GM12878 (cell line): Measurements from ENCODE around the gene DMRTC2. TPM values are rescaled to one million over a fixed set of nuclear protein-coding genes. Genes with fewer than 3 reads are reported as not detected.

Source experiments
- ATAC-seq: fragments of 200-7000 bp; cut with Tn5 transposase; 3 replicates; pipeline ENCODE4 v1.9.1; 2020; ENCODE audit warnings: mild to moderate bottlenecking, moderate library complexity
- BruUV-seq: library from RNA; stranded (reverse); fragments of 400-500 nt; replicated peaks from 2 replicates; lab custom pipeline; 2021; lab: Mats Ljungman, UMichigan
- CTCF ChIA-PET: fragments of 300-600 bp; sonication (Branson Sonifier 250); formaldehyde crosslinking; extraction: SDS; loops from one replicate; lab custom pipeline; 2021; ENCODE audit warnings: inconsistent platforms; lab: Yijun Ruan, JAX
- POLR2A ChIA-PET: fragments of 350-600 bp; formaldehyde crosslinking; extraction: SDS; loops from one replicate; lab custom pipeline; 2021; ENCODE audit warnings: inconsistent platforms; lab: Charles Lee
- RAD21 ChIA-PET: fragments of 300-600 bp; sonication (Branson Sonifier 250); formaldehyde crosslinking; loops from one replicate; lab custom pipeline; 2023; ENCODE audit warnings: antibody characterized with exemption; ENCODE audit not compliant: unreplicated experiment; lab: Charles Lee
- SMC1A ChIA-PET: fragments of 300-600 bp; sonication (Branson Sonifier 250); formaldehyde crosslinking; loops from one replicate; lab custom pipeline; 2023; ENCODE audit not compliant: unreplicated experiment, uncharacterized antibody; lab: Charles Lee
- DNase-seq: peaks from one replicate; pipeline ENCODE4 v3.0.0-alpha.2; 2011; ENCODE audit warnings: low read depth, low spot score
- FAIRE-seq: peaks from 3 replicates; lab custom pipeline; 2011; peaks lifted over from hg19 to GRCh38; lab: Jason Lieb, UNC
- H2AFZ ChIP-seq: 2 replicates; pipeline ENCODE4 v1.6.0; 2011; ENCODE audit warnings: low read depth, low read length, control low read depth; ENCODE audit not compliant: control insufficient read depth
- H3K27ac ChIP-seq: 2 replicates; pipeline ENCODE4 v1.5.1; 2011; ENCODE audit warnings: control low read depth; ENCODE audit not compliant: control insufficient read depth, insufficient read depth
- H3K27me3 ChIP-seq, 2 experiments: replicated peaks in 1 of 2; 2 replicates each; pipeline versions ENCODE4 v1.6.0 to v1.6.1; 2011; ENCODE audit warnings: low read length in 1 of 2; ENCODE audit not compliant: control insufficient read depth in 2 of 2, insufficient read depth in 2 of 2
- H3K36me3 ChIP-seq, 2 experiments: 2 replicates each; pipeline ENCODE4 v1.5.1; 2011; ENCODE audit warnings: low read length in 1 of 2; ENCODE audit not compliant: control insufficient read depth in 2 of 2, insufficient read depth in 2 of 2
- H3K4me1 ChIP-seq: 2 replicates; pipeline ENCODE4 v1.6.1; 2011; ENCODE audit warnings: mild to moderate bottlenecking, low read length, moderate library complexity, mixed read lengths; ENCODE audit not compliant: control insufficient read depth, insufficient read depth
- H3K4me2 ChIP-seq: 2 replicates; pipeline ENCODE4 v1.6.0; 2011; ENCODE audit warnings: control low read depth; ENCODE audit not compliant: control insufficient read depth, insufficient read depth
- H3K4me3 ChIP-seq: fragments of 200-600 bp; sonication (generic); 2 replicates; pipeline ENCODE4 v1.5.1; 2016
- H3K79me2 ChIP-seq: 2 replicates; pipeline ENCODE4 v1.6.0; 2011; ENCODE audit warnings: low read length; ENCODE audit not compliant: control insufficient read depth, insufficient read depth
- H3K9ac ChIP-seq: 2 replicates; pipeline ENCODE4 v1.8.0; 2011; ENCODE audit warnings: low read length, control low read depth, mixed read lengths; ENCODE audit not compliant: control insufficient read depth, insufficient read depth
- H3K9me3 ChIP-seq: replicated peaks from 3 replicates; pipeline ENCODE4 v1.5.1; 2011; ENCODE audit warnings: mild to moderate bottlenecking, low read length; ENCODE audit not compliant: control insufficient read depth, insufficient read depth
- H4K20me1 ChIP-seq: 2 replicates; pipeline ENCODE4 v1.6.0; 2011; ENCODE audit not compliant: control insufficient read depth, insufficient read depth
- EGR1 ChIP-seq, 2 experiments: IDR thresholded peaks; 1 replicate in 1 of 2; 2 replicates in 1 of 2; pipeline ENCODE4 v1.6.1; 2011 to 2012; ENCODE audit warnings: low read depth in 2 of 2, low read length in 2 of 2, borderline replicate concordance in 1 of 2, mild to moderate bottlenecking in 1 of 2, moderate library complexity in 1 of 2
- EP300 ChIP-seq, 2 experiments: fragments of 150-350 bp in 1 of 2; IDR thresholded peaks; 2 replicates each; pipeline ENCODE4 v1.6.1; 2011 to 2012; ENCODE audit warnings: low read depth in 2 of 2, low read length in 2 of 2, borderline replicate concordance in 1 of 2, improper control_type of control experiment in 1 of 2, inconsistent platforms in 1 of 2; ENCODE audit not compliant: control insufficient read depth in 1 of 2
- ETV6 ChIP-seq, 2 experiments: fragments of 450-650 bp in 1 of 2; IDR thresholded peaks in 1 of 2; conservative IDR thresholded peaks in 1 of 2; 2 replicates each; pipeline ENCODE4 v1.6.1; 2014; ENCODE audit warnings: antibody characterized with exemption in 1 of 2, borderline replicate concordance in 1 of 2, low read depth in 1 of 2, mild to moderate bottlenecking in 1 of 2, moderate library complexity in 1 of 2
- JUNB ChIP-seq: IDR thresholded peaks from 2 replicates; pipeline ENCODE4 v1.6.1; 2016; ENCODE audit warnings: antibody characterized with exemption, mild to moderate bottlenecking
- SRF ChIP-seq, 2 experiments: IDR thresholded peaks; 2 replicates each; pipeline ENCODE4 v1.6.1; 2011; ENCODE audit warnings: low read depth in 2 of 2, low read length in 2 of 2, mild to moderate bottlenecking in 1 of 2, moderate library complexity in 1 of 2
- YY1 ChIP-seq: IDR thresholded peaks from 2 replicates; pipeline ENCODE4 v1.6.1; 2011; ENCODE audit warnings: low read depth, mild to moderate bottlenecking, low read length
- WGBS: methylation state at CpG from one replicate; pipeline ENCODE4 v1.1.6; 2016; ENCODE audit warnings: low lambda C conversion rate; ENCODE audit not compliant: insufficient replicate concordance, insufficient coverage; ENCODE audit errors: missing lambda C conversion rate; 5-methylcytosine and 5-hydroxymethylcytosine counted together
- in situ Hi-C: fragments of 300-500 bp; cut with MboI; formaldehyde crosslinking; loops from 9 replicates; pipeline ENCODE4 v1.14.3; 2018; ENCODE audit warnings: mixed read lengths
- intact Hi-C: fragments of 100-400 bp; cut with micrococcal nuclease; formaldehyde crosslinking; loops from one replicate; pipeline ENCODE4 v1.14.2; 2022; ENCODE audit not compliant: unreplicated experiment
- polyA plus RNA-seq, 11 experiments: library from polyadenylated mRNA; depleted of rRNA in 4 of 11; unstranded in 6 of 11; stranded (reverse) in 5 of 11; fragments of >200 nt; fragmentation: Nextera tagmentation in 4 of 11; fragmentation: Illumina TruSeq in 1 of 11; extraction: Ambion mirVana in 4 of 11; extraction: Trizol in 1 of 11; gene quantifications; 1 replicate in 1 of 11; 2 replicates in 10 of 11; pipeline versions ENCODE4 v1.2.1 to v1.2.3, GENCODE V29; 2011 to 2016; ENCODE audit warnings: inconsistent platforms in 2 of 11, missing spikeins in 2 of 11, low read depth in 1 of 11
- total RNA-seq, 4 experiments: library from RNA; depleted of rRNA in 3 of 4; stranded (reverse); fragments of >200 nt in 3 of 4; fragmentation: Illumina TruSeq in 1 of 4; extraction: Trizol in 1 of 4; gene quantifications; 2 replicates each; pipeline versions ENCODE4 v1.2.1 to v1.2.3, GENCODE V29; 2013 to 2021
- TF ChIP-seq, protein P1 (sequence below): fragments of 450-650 bp; formaldehyde crosslinking; IDR thresholded peaks from 2 replicates; pipeline ENCODE4 v1.4.0; 2020; ENCODE audit warnings: mild to moderate bottlenecking, moderate library complexity
- TF ChIP-seq, protein P2 (sequence below): fragments of 450-650 bp; IDR thresholded peaks from 2 replicates; pipeline ENCODE4 v1.6.1; 2017; ENCODE audit warnings: low read depth, mild to moderate bottlenecking, moderate library complexity
- TF ChIP-seq, protein P3 (sequence below): IDR thresholded peaks from 2 replicates; pipeline ENCODE4 v1.6.1; 2012; ENCODE audit warnings: mild to moderate bottlenecking, low read depth, low read length

The DMRTC2 gene
- total and polyA plus RNA-seq, 10 of the 15 experiments (the other 5 are each of a cell fraction or from before 2014, with no cell fraction given): not detected

DNA sequence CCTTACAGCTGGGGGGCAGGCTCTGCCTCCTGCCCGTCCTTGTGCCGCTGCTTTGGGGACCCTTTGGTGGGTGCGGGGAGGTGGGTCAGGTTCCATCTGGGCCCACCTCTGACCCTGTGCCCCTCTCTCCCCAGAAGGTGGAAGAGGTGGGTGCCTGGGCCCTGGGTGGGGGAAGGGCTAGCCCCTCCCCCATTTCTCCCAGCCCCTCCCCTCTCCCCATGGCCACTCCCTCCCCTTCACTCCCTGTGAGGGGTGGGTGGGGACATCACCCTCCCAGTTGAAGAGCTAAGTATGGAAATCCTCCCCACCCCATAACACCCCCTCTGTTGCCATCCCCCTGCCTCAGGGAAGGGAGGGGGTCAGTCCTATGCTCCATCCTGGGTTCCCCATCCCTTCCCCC is 52.3 kb downstream of the DMRTC2 start:
- ChIA-PET POLR2A (no interaction called here), RAD21 (no interaction called here), SMC1A (no interaction called here), CTCF (interaction anchor here (0.5 kb wide), 1 partner anchor 37 kb away, joined by 4 read pairs; no protein-coding TSS in a partner anchor)
- no peaks in the 10 kb centered on the region for H3K9me3 ChIP-seq
- no peak overlapping the region for H2AFZ ChIP-seq
- H3K27me3 ChIP-seq: no peaks in the 10 kb centered on the region
- BruUV-seq: no TSS peak
- H3K36me3 ChIP-seq: peaks cover 9 to 28% of the 10 kb centered on the region in 2 experiments; a peak in 3 of 4 replicates
- no peak for DNase-seq
- no peak overlapping the region for H3K4me2 ChIP-seq
- intact Hi-C loops: no loop called here
- H3K79me2 ChIP-seq: no peaks in the 10 kb centered on the region
- TF ChIP-seq, protein P1, sequence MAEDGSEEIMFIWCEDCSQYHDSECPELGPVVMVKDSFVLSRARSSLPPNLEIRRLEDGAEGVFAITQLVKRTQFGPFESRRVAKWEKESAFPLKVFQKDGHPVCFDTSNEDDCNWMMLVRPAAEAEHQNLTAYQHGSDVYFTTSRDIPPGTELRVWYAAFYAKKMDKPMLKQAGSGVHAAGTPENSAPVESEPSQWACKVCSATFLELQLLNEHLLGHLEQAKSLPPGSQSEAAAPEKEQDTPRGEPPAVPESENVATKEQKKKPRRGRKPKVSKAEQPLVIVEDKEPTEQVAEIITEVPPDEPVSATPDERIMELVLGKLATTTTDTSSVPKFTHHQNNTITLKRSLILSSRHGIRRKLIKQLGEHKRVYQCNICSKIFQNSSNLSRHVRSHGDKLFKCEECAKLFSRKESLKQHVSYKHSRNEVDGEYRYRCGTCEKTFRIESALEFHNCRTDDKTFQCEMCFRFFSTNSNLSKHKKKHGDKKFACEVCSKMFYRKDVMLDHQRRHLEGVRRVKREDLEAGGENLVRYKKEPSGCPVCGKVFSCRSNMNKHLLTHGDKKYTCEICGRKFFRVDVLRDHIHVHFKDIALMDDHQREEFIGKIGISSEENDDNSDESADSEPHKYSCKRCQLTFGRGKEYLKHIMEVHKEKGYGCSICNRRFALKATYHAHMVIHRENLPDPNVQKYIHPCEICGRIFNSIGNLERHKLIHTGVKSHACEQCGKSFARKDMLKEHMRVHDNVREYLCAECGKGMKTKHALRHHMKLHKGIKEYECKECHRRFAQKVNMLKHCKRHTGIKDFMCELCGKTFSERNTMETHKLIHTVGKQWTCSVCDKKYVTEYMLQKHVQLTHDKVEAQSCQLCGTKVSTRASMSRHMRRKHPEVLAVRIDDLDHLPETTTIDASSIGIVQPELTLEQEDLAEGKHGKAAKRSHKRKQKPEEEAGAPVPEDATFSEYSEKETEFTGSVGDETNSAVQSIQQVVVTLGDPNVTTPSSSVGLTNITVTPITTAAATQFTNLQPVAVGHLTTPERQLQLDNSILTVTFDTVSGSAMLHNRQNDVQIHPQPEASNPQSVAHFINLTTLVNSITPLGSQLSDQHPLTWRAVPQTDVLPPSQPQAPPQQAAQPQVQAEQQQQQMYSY (CRISPR knock-in tag): no peak
- TF ChIP-seq JUNB (no peak), ETV6 (conservative IDR thresholded peaks at IDR 0.05 in 1 of 2, IDR thresholded peaks at IDR 0.05 in 1 of 2; ENCODE audit: borderline replicate concordance in 1 of 2, low read depth in 1 of 2) (no peak), SRF (IDR thresholded peaks at IDR 0.05; ENCODE audit: low read depth in 2 of 2, low read length in 2 of 2) (no peak), YY1 (no peak), EGR1 (IDR thresholded peaks at IDR 0.05; ENCODE audit: borderline replicate concordance in 1 of 2, low read depth in 2 of 2, low read length in 2 of 2) (no peak), EP300 (IDR thresholded peaks at IDR 0.05; ENCODE audit: borderline replicate concordance in 1 of 2, control insufficient read depth in 1 of 2, low read depth in 2 of 2, low read length in 2 of 2) (no peak)
- TF ChIP-seq, protein P2, sequence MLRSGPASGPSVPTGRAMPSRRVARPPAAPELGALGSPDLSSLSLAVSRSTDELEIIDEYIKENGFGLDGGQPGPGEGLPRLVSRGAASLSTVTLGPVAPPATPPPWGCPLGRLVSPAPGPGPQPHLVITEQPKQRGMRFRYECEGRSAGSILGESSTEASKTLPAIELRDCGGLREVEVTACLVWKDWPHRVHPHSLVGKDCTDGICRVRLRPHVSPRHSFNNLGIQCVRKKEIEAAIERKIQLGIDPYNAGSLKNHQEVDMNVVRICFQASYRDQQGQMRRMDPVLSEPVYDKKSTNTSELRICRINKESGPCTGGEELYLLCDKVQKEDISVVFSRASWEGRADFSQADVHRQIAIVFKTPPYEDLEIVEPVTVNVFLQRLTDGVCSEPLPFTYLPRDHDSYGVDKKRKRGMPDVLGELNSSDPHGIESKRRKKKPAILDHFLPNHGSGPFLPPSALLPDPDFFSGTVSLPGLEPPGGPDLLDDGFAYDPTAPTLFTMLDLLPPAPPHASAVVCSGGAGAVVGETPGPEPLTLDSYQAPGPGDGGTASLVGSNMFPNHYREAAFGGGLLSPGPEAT: no peak
- TF ChIP-seq, protein P3, sequence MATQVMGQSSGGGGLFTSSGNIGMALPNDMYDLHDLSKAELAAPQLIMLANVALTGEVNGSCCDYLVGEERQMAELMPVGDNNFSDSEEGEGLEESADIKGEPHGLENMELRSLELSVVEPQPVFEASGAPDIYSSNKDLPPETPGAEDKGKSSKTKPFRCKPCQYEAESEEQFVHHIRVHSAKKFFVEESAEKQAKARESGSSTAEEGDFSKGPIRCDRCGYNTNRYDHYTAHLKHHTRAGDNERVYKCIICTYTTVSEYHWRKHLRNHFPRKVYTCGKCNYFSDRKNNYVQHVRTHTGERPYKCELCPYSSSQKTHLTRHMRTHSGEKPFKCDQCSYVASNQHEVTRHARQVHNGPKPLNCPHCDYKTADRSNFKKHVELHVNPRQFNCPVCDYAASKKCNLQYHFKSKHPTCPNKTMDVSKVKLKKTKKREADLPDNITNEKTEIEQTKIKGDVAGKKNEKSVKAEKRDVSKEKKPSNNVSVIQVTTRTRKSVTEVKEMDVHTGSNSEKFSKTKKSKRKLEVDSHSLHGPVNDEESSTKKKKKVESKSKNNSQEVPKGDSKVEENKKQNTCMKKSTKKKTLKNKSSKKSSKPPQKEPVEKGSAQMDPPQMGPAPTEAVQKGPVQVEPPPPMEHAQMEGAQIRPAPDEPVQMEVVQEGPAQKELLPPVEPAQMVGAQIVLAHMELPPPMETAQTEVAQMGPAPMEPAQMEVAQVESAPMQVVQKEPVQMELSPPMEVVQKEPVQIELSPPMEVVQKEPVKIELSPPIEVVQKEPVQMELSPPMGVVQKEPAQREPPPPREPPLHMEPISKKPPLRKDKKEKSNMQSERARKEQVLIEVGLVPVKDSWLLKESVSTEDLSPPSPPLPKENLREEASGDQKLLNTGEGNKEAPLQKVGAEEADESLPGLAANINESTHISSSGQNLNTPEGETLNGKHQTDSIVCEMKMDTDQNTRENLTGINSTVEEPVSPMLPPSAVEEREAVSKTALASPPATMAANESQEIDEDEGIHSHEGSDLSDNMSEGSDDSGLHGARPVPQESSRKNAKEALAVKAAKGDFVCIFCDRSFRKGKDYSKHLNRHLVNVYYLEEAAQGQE: no peak
- no peaks in the 10 kb centered on the region for H4K20me1 ChIP-seq
- no peak for FAIRE-seq
- in situ Hi-C loops: no loop called here
- H3K27ac ChIP-seq: no peak overlapping the region
- ATAC-seq: no peak
- WGBS: 33% methylated on average over 1 of the region's 3 CpGs
- H3K4me1 ChIP-seq: no peaks in the 10 kb centered on the region
- H3K4me3 ChIP-seq: no peak overlapping the region
- H3K9ac ChIP-seq: no peak overlapping the region
